ENCODE data around the gene NET1. TPM values are rescaled to one million over a fixed set of nuclear protein-coding genes. Genes with fewer than 3 reads are reported as not detected.

Gene NET1
- total and polyA plus RNA-seq, 2 experiments from 2014 or later: 36.5 to 42.9 TPM

- H3K36me3 ChIP-seq (ENCODE audit: low read depth): no peaks in the 10 kb centered on the region
- H3K27me3 ChIP-seq (replicated peaks; ENCODE audit: insufficient read depth): no peaks in the 10 kb centered on the region; the same call in 1 of the 2 replicates
- H3K4me3 ChIP-seq: no peak overlapping the region
- H3K4me2 ChIP-seq (ENCODE audit: unreplicated experiment): no peak overlapping the region
- no peak overlapping the region for H3K9ac ChIP-seq
- no peak for DNase-seq
- TF ChIP-seq EZH2phosphoT487 (IDR thresholded peaks at IDR 0.05; ENCODE audit: insufficient read depth, low read depth) (no peak), EZH2 (IDR thresholded peaks at IDR 0.05; ENCODE audit: insufficient read depth, poor library complexity, severe bottlenecking) (no peak)
- no peaks in the 10 kb centered on the region for H3K9me2 ChIP-seq (ENCODE audit: insufficient read depth)
- in situ Hi-C loops (cut with MboI): no loop called here
- no peaks in the 10 kb centered on the region for H3F3A ChIP-seq (ENCODE audit: insufficient read depth)
- no peak overlapping the region for H3K27ac ChIP-seq
- H3K79me2 ChIP-seq (ENCODE audit: insufficient read depth): no peaks in the 10 kb centered on the region
- 65 to 67% methylated on average over 7 of the region's 7 CpGs for WGBS, 2 experiments (ENCODE audit: low coverage in 1 of 2, low lambda C conversion rate in 2 of 2, missing lambda C conversion rate in 2 of 2)
- no peaks in the 10 kb centered on the region for H3K9me3 ChIP-seq (ENCODE audit: low read depth)
- no peaks in the 10 kb centered on the region for H4K20me1 ChIP-seq (ENCODE audit: insufficient read depth)
- no peak overlapping the region for H2AFZ ChIP-seq
- no peaks in the 10 kb centered on the region for H3K4me1 ChIP-seq (ENCODE audit: insufficient read depth)
Observed at GRCh38 chr10:5500162-5500670, 87.9 kb downstream of the NET1 start.

GRCh38 chr10:5500910-5501309, 88.6 kb downstream of the NET1 start:
- H3K9me3 ChIP-seq (ENCODE audit: low read depth): no peaks in the 10 kb centered on the region
- no peak overlapping the region for H3K4me3 ChIP-seq
- no peak overlapping the region for H3K4me2 ChIP-seq (ENCODE audit: unreplicated experiment)
- H3K4me1 ChIP-seq (ENCODE audit: insufficient read depth): no peaks in the 10 kb centered on the region
- in situ Hi-C loops (cut with MboI): no loop called here
- no peak overlapping the region for H2AFZ ChIP-seq
- H3F3A ChIP-seq (ENCODE audit: insufficient read depth): no peaks in the 10 kb centered on the region
- no peaks in the 10 kb centered on the region for H4K20me1 ChIP-seq (ENCODE audit: insufficient read depth)
- H3K36me3 ChIP-seq (ENCODE audit: low read depth): no peaks in the 10 kb centered on the region
- H3K27me3 ChIP-seq (replicated peaks; ENCODE audit: insufficient read depth): no peaks in the 10 kb centered on the region; the same call in 1 of the 2 replicates
- WGBS, 2 experiments (ENCODE audit: low coverage in 1 of 2, low lambda C conversion rate in 2 of 2, missing lambda C conversion rate in 2 of 2): 61 to 66% methylated on average over 5 of the region's 5 CpGs
- no peak overlapping the region for H3K9ac ChIP-seq
- no peak overlapping the region for H3K27ac ChIP-seq
- no peaks in the 10 kb centered on the region for H3K9me2 ChIP-seq (ENCODE audit: insufficient read depth)
- H3K79me2 ChIP-seq (ENCODE audit: insufficient read depth): no peaks in the 10 kb centered on the region
- TF ChIP-seq EZH2phosphoT487 (IDR thresholded peaks at IDR 0.05; ENCODE audit: insufficient read depth, low read depth) (no peak), EZH2 (IDR thresholded peaks at IDR 0.05; ENCODE audit: insufficient read depth, poor library complexity, severe bottlenecking) (no peak)
- DNase-seq: no peak

- no peaks in the 10 kb centered on the region for H3K36me3 ChIP-seq (ENCODE audit: low read depth)
- TF ChIP-seq EZH2phosphoT487 (IDR thresholded peaks at IDR 0.05; ENCODE audit: insufficient read depth, low read depth) (no peak), EZH2 (IDR thresholded peaks at IDR 0.05; ENCODE audit: insufficient read depth, poor library complexity, severe bottlenecking) (no peak)
- no peak overlapping the region for H2AFZ ChIP-seq
- no peak overlapping the region for H3K9ac ChIP-seq
- no peaks in the 10 kb centered on the region for H3F3A ChIP-seq (ENCODE audit: insufficient read depth)
- H3K9me2 ChIP-seq (ENCODE audit: insufficient read depth): no peaks in the 10 kb centered on the region
- H3K4me2 ChIP-seq (ENCODE audit: unreplicated experiment): no peak overlapping the region
- H3K27me3 ChIP-seq (replicated peaks; ENCODE audit: insufficient read depth): no peaks in the 10 kb centered on the region; the same call in 1 of the 2 replicates
- in situ Hi-C loops (cut with MboI): no loop called here
- no peaks in the 10 kb centered on the region for H3K9me3 ChIP-seq (ENCODE audit: low read depth)
- no peaks in the 10 kb centered on the region for H4K20me1 ChIP-seq (ENCODE audit: insufficient read depth)
- H3K4me1 ChIP-seq (ENCODE audit: insufficient read depth): no peaks in the 10 kb centered on the region
- no peaks in the 10 kb centered on the region for H3K79me2 ChIP-seq (ENCODE audit: insufficient read depth)
- no peak overlapping the region for H3K27ac ChIP-seq
- WGBS, 2 experiments (ENCODE audit: low coverage in 1 of 2, low lambda C conversion rate in 2 of 2, missing lambda C conversion rate in 2 of 2): 82 to 87% methylated on average over 12 of the region's 12 CpGs
- no peak overlapping the region for H3K4me3 ChIP-seq
- no peak for DNase-seq
Observed at GRCh38 chr10:5502061-5502521, 89.7 kb downstream of the NET1 start.

GRCh38 chr10:5502571-5503476, 90.5 kb downstream of the NET1 start:
- H3F3A ChIP-seq (ENCODE audit: insufficient read depth): no peaks in the 10 kb centered on the region
- DNase-seq: no peak
- no peak overlapping the region for H3K4me3 ChIP-seq
- TF ChIP-seq EZH2 (IDR thresholded peaks at IDR 0.05; ENCODE audit: insufficient read depth, poor library complexity, severe bottlenecking) (no peak), EZH2phosphoT487 (IDR thresholded peaks at IDR 0.05; ENCODE audit: insufficient read depth, low read depth) (no peak)
- WGBS, 2 experiments (ENCODE audit: low coverage in 1 of 2, low lambda C conversion rate in 2 of 2, missing lambda C conversion rate in 2 of 2): 61 to 67% methylated on average over 14 of the region's 14 CpGs
- no peak overlapping the region for H2AFZ ChIP-seq
- in situ Hi-C loops (cut with MboI): no loop called here
- no peak overlapping the region for H3K27ac ChIP-seq
- no peak overlapping the region for H3K4me2 ChIP-seq (ENCODE audit: unreplicated experiment)
- H3K9ac ChIP-seq: no peak overlapping the region
- no peaks in the 10 kb centered on the region for H3K9me3 ChIP-seq (ENCODE audit: low read depth)
- no peaks in the 10 kb centered on the region for H4K20me1 ChIP-seq (ENCODE audit: insufficient read depth)
- H3K9me2 ChIP-seq (ENCODE audit: insufficient read depth): no peaks in the 10 kb centered on the region
- no peaks in the 10 kb centered on the region for H3K4me1 ChIP-seq (ENCODE audit: insufficient read depth)
- no peaks in the 10 kb centered on the region; the same call in 1 of the 2 replicates for H3K27me3 ChIP-seq (replicated peaks; ENCODE audit: insufficient read depth)
- no peaks in the 10 kb centered on the region for H3K36me3 ChIP-seq (ENCODE audit: low read depth)
- no peaks in the 10 kb centered on the region for H3K79me2 ChIP-seq (ENCODE audit: insufficient read depth)

All from GM23248 (cell line).